ENCODE measurements around the gene NAE1.
A peak's percentile ranks its signal among the peaks of the same experiment; 100 is the strongest.

The NAE1 gene

GRCh38 chr16:66830422-66831404, at the start of gene NAE1:
Gene NAE1 (minus strand): TSS chr16:66830976. CDS start chr16:66830899, 77 bp downstream.
- H3K79me2 ChIP-seq (ENCODE audit: insufficient read depth, low read length): peaks cover 50% of the 10 kb centered on the region
- H3K4me3 ChIP-seq (ENCODE audit: low read length, poor library complexity, severe bottlenecking): peak within 1 kb of the TSS; percentile 83
- peaks cover 37% of the 10 kb centered on the region for H3K4me1 ChIP-seq (ENCODE audit: insufficient read depth, low read length, poor library complexity, severe bottlenecking)
- H3K27me3 ChIP-seq (ENCODE audit: insufficient read depth, low read length, poor library complexity, severe bottlenecking): no peaks in the 10 kb centered on the region
- no peaks in the 10 kb centered on the region for H3F3A ChIP-seq (ENCODE audit: low read depth)
- H3K9me2 ChIP-seq (replicated peaks; ENCODE audit: low read depth, low read length): no peaks in the 10 kb centered on the region
- H2AFZ ChIP-seq (ENCODE audit: low read length): peak within 1 kb of the TSS; percentile 88
- peaks cover 31% of the 10 kb centered on the region for H4K20me1 ChIP-seq (ENCODE audit: insufficient read depth, low read length, poor library complexity, severe bottlenecking)
- peak within 1 kb of the TSS; percentile 96 for H3K9ac ChIP-seq (ENCODE audit: low read depth, low read length, poor library complexity, severe bottlenecking)
- peaks cover 6% of the 10 kb centered on the region; the same call in 1 of the 2 replicates for H3K36me3 ChIP-seq (ENCODE audit: insufficient read depth, low read length)
- no peaks in the 10 kb centered on the region for H3K9me3 ChIP-seq (ENCODE audit: insufficient read depth, low read depth, low read length)
- TF ChIP-seq, protein P1, sequence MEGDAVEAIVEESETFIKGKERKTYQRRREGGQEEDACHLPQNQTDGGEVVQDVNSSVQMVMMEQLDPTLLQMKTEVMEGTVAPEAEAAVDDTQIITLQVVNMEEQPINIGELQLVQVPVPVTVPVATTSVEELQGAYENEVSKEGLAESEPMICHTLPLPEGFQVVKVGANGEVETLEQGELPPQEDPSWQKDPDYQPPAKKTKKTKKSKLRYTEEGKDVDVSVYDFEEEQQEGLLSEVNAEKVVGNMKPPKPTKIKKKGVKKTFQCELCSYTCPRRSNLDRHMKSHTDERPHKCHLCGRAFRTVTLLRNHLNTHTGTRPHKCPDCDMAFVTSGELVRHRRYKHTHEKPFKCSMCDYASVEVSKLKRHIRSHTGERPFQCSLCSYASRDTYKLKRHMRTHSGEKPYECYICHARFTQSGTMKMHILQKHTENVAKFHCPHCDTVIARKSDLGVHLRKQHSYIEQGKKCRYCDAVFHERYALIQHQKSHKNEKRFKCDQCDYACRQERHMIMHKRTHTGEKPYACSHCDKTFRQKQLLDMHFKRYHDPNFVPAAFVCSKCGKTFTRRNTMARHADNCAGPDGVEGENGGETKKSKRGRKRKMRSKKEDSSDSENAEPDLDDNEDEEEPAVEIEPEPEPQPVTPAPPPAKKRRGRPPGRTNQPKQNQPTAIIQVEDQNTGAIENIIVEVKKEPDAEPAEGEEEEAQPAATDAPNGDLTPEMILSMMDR (conservative IDR thresholded peaks at IDR 0.05; ENCODE audit: low read length): peak; percentile 81
- TF ChIP-seq EZH2phosphoT487 (IDR thresholded peaks at IDR 0.05; ENCODE audit: borderline replicate concordance): no peak
- peak within 1 kb of the TSS; percentile 96 for H3K4me2 ChIP-seq (ENCODE audit: low read depth, low read length, poor library complexity, severe bottlenecking)

DNA sequence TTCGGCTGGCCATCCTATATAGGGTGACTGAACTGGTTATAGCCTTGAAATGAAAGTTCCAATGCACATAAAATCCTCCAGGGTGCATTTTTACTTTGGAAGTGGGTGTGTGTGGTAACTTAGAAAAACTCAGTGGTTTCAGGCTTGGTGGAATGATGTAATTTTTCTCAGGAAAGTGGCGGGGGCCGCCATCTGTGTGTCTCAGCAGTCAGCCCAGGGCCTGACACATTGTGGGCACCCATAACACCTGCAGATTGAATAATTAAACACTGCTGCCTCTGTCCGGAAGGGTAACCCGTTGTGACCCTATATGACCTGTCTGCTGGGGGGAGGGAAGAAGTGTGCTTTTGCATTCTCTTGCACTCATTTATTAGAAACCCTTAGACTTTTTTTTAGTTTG, 47.3 kb upstream of the NAE1 start:
- Histone ChIP-seq H3K9ac (ENCODE audit: low read depth, low read length, poor library complexity, severe bottlenecking) (peak overlapping the region; percentile 75), H3K9me2 (replicated peaks; ENCODE audit: low read depth, low read length) (no peaks in the 10 kb centered on the region), H3F3A (ENCODE audit: low read depth) (peaks cover 20% of the 10 kb centered on the region), H3K36me3 (ENCODE audit: insufficient read depth, low read length) (no peaks in the 10 kb centered on the region), H3K4me1 (ENCODE audit: insufficient read depth, low read length, poor library complexity, severe bottlenecking) (peaks cover 55% of the 10 kb centered on the region), H3K9me3 (ENCODE audit: insufficient read depth, low read depth, low read length) (no peaks in the 10 kb centered on the region), H3K27me3 (ENCODE audit: insufficient read depth, low read length, poor library complexity, severe bottlenecking) (no peaks in the 10 kb centered on the region), H3K4me3 (ENCODE audit: low read length, poor library complexity, severe bottlenecking) (peak overlapping the region; percentile 68), H4K20me1 (ENCODE audit: insufficient read depth, low read length, poor library complexity, severe bottlenecking) (peaks cover 18% of the 10 kb centered on the region), H2AFZ (ENCODE audit: low read length) (0 out of 2 replicates have a peak overlapping the region, but pooled peaks have one; percentile 54), H3K79me2 (ENCODE audit: insufficient read depth, low read length) (peaks cover 24% of the 10 kb centered on the region), H3K4me2 (ENCODE audit: low read depth, low read length, poor library complexity, severe bottlenecking) (peak overlapping the region; percentile 93)
- no peak for TF ChIP-seq EZH2phosphoT487 (IDR thresholded peaks at IDR 0.05; ENCODE audit: borderline replicate concordance)
- TF ChIP-seq, protein P1 (conservative IDR thresholded peaks at IDR 0.05; ENCODE audit: low read length): no peak

- Histone ChIP-seq H2AFZ (ENCODE audit: low read length) (peak overlapping the region; percentile 13; the same call in 1 of the 2 replicates), H3K9me3 (ENCODE audit: insufficient read depth, low read depth, low read length) (no peaks in the 10 kb centered on the region), H3K9me2 (replicated peaks; ENCODE audit: low read depth, low read length) (no peaks in the 10 kb centered on the region), H4K20me1 (ENCODE audit: insufficient read depth, low read length, poor library complexity, severe bottlenecking) (no peaks in the 10 kb centered on the region), H3K4me3 (ENCODE audit: low read length, poor library complexity, severe bottlenecking) (no peak overlapping the region), H3K9ac (ENCODE audit: low read depth, low read length, poor library complexity, severe bottlenecking) (peak overlapping the region; percentile 53), H3K4me1 (ENCODE audit: insufficient read depth, low read length, poor library complexity, severe bottlenecking) (peaks cover 54% of the 10 kb centered on the region), H3K4me2 (ENCODE audit: low read depth, low read length, poor library complexity, severe bottlenecking) (peak overlapping the region; percentile 21), H3K27me3 (ENCODE audit: insufficient read depth, low read length, poor library complexity, severe bottlenecking) (no peaks in the 10 kb centered on the region), H3F3A (ENCODE audit: low read depth) (peaks cover 20% of the 10 kb centered on the region), H3K79me2 (ENCODE audit: insufficient read depth, low read length) (no peaks in the 10 kb centered on the region), H3K36me3 (ENCODE audit: insufficient read depth, low read length) (no peaks in the 10 kb centered on the region)
- TF ChIP-seq EZH2phosphoT487 (IDR thresholded peaks at IDR 0.05; ENCODE audit: borderline replicate concordance): no peak
- TF ChIP-seq, protein P1 (conservative IDR thresholded peaks at IDR 0.05; ENCODE audit: low read length): no peak
Observed at GRCh38 chr16:66874079-66874775, 43.5 kb upstream of the NAE1 start.
